ENCODE results near the gene LRP1B. TPM values are rescaled to one million over a fixed set of nuclear protein-coding genes. Genes with fewer than 3 reads are reported as not detected.

Gene LRP1B
- total RNA-seq, 1 donor from 2014 or later: not detected

DNA sequence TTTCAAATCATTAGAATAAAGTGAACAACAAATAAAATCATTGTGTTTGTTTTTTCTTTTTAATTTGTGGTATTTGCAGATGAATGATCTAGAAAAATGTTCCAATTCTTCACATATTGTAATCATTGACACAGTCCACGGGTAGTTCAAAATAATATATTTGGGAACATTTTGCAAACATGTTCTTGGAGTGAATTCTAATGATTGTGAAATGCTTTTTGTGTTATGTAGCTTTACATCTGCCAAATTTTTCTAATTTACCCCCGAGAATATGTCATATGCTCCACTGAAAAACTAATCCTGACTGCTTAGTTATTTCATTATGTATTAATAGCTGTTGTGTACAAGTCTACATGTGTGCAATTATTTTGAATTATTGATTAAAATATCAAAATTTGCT is 1882.2 kb downstream of the LRP1B start:
- ChIA-PET POLR2A (no interaction called here), CTCF (no interaction called here)
- TF ChIP-seq CTCF (IDR thresholded peaks at IDR 0.05): no peak
- H3K9me3 Mint-ChIP-seq: no peaks in the 10 kb centered on the region
- H3K4me1 Mint-ChIP-seq: no peaks in the 10 kb centered on the region
- no peaks in the 10 kb centered on the region for H3K36me3 Mint-ChIP-seq (ENCODE audit: low read depth)
- no peak overlapping the region for H3K4me3 Mint-ChIP-seq
- H3K27me3 Mint-ChIP-seq: no peaks in the 10 kb centered on the region
- intact Hi-C loops (cut with micrococcal nuclease): no loop called here
- no peak for DNase-seq
- no peak for ATAC-seq (ENCODE audit: low read depth)
- no peak overlapping the region for H3K27ac Mint-ChIP-seq

DNA sequence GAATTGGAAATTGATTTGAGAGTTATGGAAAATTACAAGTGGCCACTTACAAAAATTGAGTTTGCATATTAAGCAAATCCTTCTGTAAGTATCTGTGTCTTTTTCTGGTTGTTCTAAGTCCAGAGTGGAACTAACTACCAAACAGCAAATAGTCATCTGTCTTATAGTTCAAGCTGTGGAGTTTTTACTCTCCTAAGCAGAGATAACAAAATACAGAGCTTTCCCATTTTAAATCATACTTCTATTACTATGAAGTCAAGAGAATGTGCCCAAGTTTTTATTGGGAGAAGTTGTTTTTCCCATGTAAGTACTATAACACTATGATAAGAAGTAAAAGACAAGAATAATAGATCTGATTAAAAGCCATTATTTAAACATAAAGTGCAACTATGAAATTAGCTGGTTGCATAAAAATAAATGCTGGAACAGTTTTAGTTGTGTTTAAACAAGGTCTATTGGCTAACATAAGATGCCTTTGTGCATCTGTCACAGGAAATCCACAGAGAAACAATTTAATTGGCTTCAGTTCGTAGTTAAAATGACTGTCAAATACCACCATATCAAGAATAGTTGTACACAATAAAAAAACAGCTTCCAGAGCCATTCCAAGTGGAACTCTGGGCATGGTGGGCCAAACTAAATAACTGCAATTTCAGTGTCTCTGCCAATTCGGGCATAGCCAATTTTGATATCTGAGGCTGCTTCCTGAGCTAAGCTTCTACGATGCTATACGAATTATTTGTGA is 1883.2 kb downstream of the LRP1B start:
- H3K27ac Mint-ChIP-seq: no peak overlapping the region
- peaks cover 1% of the 10 kb centered on the region for H3K9me3 Mint-ChIP-seq
- ATAC-seq (ENCODE audit: low read depth) (no peak), DNase-seq (no peak)
- no peak overlapping the region for H3K4me3 Mint-ChIP-seq
- POLR2A ChIA-PET: no interaction called here
- H3K36me3 Mint-ChIP-seq (ENCODE audit: low read depth): no peaks in the 10 kb centered on the region
- intact Hi-C loops (cut with micrococcal nuclease): no loop called here
- no peaks in the 10 kb centered on the region for H3K4me1 Mint-ChIP-seq
- CTCF ChIA-PET: no interaction called here
- no peaks in the 10 kb centered on the region for H3K27me3 Mint-ChIP-seq
- no peak for TF ChIP-seq CTCF (IDR thresholded peaks at IDR 0.05)

- intact Hi-C loops (cut with micrococcal nuclease): no loop called here
- POLR2A ChIA-PET: no interaction called here
Observed at GRCh38 chr2:140246957-140247356, 1883.9 kb downstream of the LRP1B start.

DNA sequence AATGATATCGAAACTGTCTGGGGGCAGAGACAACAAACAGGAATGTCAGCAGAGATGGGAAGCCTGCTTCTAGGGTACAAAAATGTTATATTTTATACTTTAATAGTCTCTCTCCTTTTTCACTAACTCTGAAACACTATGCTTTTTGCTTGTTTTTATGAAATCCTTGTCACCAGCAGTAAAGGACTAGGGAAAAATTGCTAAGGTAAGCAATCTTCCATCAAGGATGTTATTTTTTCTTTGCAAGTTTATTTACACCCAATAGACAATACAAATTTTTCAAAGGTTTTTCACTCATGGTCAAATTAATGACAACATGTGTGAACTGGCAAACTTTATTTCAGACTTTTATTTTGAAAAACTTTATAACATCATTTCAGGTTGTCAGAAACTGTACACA is 1884.8 kb downstream of the LRP1B start:
- CTCF ChIA-PET: no interaction called here
- DNase-seq: no peak
- Mint-ChIP-seq H3K27ac (no peak overlapping the region), H3K4me1 (no peaks in the 10 kb centered on the region), H3K27me3 (no peaks in the 10 kb centered on the region), H3K4me3 (no peak overlapping the region), H3K36me3 (ENCODE audit: low read depth) (no peaks in the 10 kb centered on the region), H3K9me3 (peaks cover 3% of the 10 kb centered on the region)
- TF ChIP-seq CTCF (IDR thresholded peaks at IDR 0.05): no peak
- intact Hi-C loops (cut with micrococcal nuclease): no loop called here
- POLR2A ChIA-PET: no interaction called here
- ATAC-seq (ENCODE audit: low read depth): no peak

More at GRCh38 chr2:140246957-140247356, 1883.9 kb downstream of the LRP1B start:
- Mint-ChIP-seq H3K9me3 (peaks cover 3% of the 10 kb centered on the region), H3K27me3 (no peaks in the 10 kb centered on the region), H3K4me1 (no peaks in the 10 kb centered on the region), H3K36me3 (ENCODE audit: low read depth) (no peaks in the 10 kb centered on the region), H3K4me3 (no peak overlapping the region), H3K27ac (no peak overlapping the region)
- CTCF ChIA-PET: no interaction called here
- DNase-seq (no peak), ATAC-seq (ENCODE audit: low read depth) (no peak)
- no peak for TF ChIP-seq CTCF (IDR thresholded peaks at IDR 0.05)

DNA sequence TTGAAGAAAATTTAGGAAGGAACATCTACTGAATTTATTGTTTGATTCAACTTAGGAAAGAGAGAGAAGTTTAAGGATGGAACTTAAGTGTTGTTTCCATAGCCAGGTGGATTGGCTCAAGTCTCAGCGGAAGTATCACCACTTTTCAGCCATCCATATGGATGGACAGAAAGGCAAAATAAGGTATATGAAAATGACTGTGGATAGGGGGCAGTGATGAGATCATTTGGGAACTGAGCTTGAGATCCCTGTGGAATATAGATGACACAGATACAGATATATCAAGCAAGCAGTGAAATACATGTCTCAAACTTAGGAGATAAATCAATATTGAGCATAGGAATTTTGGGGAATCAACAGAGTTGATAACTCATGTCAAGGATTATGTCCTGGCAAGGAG is 1887.9 kb downstream of the LRP1B start:
- no peak for DNase-seq
- no peaks in the 10 kb centered on the region for H3K4me1 Mint-ChIP-seq
- no peaks in the 10 kb centered on the region for H3K27me3 Mint-ChIP-seq
- POLR2A ChIA-PET: no interaction called here
- TF ChIP-seq CTCF (IDR thresholded peaks at IDR 0.05): no peak
- H3K4me3 Mint-ChIP-seq: no peak overlapping the region
- peaks cover 3% of the 10 kb centered on the region for H3K9me3 Mint-ChIP-seq
- H3K36me3 Mint-ChIP-seq (ENCODE audit: low read depth): no peaks in the 10 kb centered on the region
- intact Hi-C loops (cut with micrococcal nuclease): no loop called here
- no peak overlapping the region for H3K27ac Mint-ChIP-seq
- CTCF ChIA-PET: no interaction called here
- ATAC-seq (ENCODE audit: low read depth): no peak

All from activated B cell treated with CpG ODN at 0.5 μM for 24 hours (primary cell).